Endodermal cell (in vitro differentiated cells): ENCODE data around the gene OMP. TPM values are rescaled to one million over a fixed set of nuclear protein-coding genes. Genes with fewer than 3 reads are reported as not detected.

Experiments
- DNase-seq: peaks from one replicate; pipeline ENCODE4 v3.0.0-alpha.2; 2017
- H3K27ac ChIP-seq: 2 replicates; pipeline ENCODE4 v1.5.1; 2013; ENCODE audit warnings: mild to moderate bottlenecking, low read depth, low read length, moderate library complexity
- H3K27me3 ChIP-seq: 2 replicates; pipeline ENCODE4 v1.6.1; 2013; ENCODE audit warnings: mild to moderate bottlenecking, low read length, moderate library complexity; ENCODE audit not compliant: insufficient read depth, control insufficient read depth, poor library complexity, severe bottlenecking
- H3K36me3 ChIP-seq: 2 replicates; pipeline ENCODE4 v1.7.0; 2013; ENCODE audit warnings: mild to moderate bottlenecking, low read length, moderate library complexity; ENCODE audit not compliant: control insufficient read depth, insufficient read depth
- H3K4me1 ChIP-seq: one replicate; pipeline ENCODE4 v1.7.0; 2013; ENCODE audit warnings: low read length; ENCODE audit not compliant: control insufficient read depth, insufficient read depth
- H3K4me3 ChIP-seq: 2 replicates; pipeline ENCODE4 v1.5.1; 2013; ENCODE audit warnings: mild to moderate bottlenecking, low read length, moderate library complexity
- H3K9ac ChIP-seq: 2 replicates; pipeline ENCODE4 v1.6.1; 2013; ENCODE audit warnings: mild to moderate bottlenecking, low read length, moderate library complexity; ENCODE audit not compliant: poor library complexity, severe bottlenecking; ENCODE audit errors: extremely low read depth
- H3K9me3 ChIP-seq: 2 replicates; pipeline ENCODE4 v1.6.1; 2013; ENCODE audit warnings: mild to moderate bottlenecking, low read length, moderate library complexity; ENCODE audit not compliant: control insufficient read depth
- H3K27ac Mint-ChIP-seq: 2 replicates; pipeline ENCODE4 v1.8.0; 2020; ENCODE audit warnings: mixed read lengths
- H3K27me3 Mint-ChIP-seq: 2 replicates; pipeline ENCODE4 v1.8.0; 2021; ENCODE audit warnings: mild to moderate bottlenecking, mixed read lengths; ENCODE audit not compliant: insufficient read depth
- H3K36me3 Mint-ChIP-seq: 2 replicates; pipeline ENCODE4 v1.8.0; 2020; ENCODE audit warnings: low read depth, mixed read lengths
- H3K4me1 Mint-ChIP-seq: 2 replicates; pipeline ENCODE4 v1.8.0; 2020; ENCODE audit warnings: mixed read lengths
- H3K4me3 Mint-ChIP-seq: 2 replicates; pipeline ENCODE4 v1.8.0; 2020; ENCODE audit warnings: mild to moderate bottlenecking, moderate library complexity, mixed read lengths
- H3K9me3 Mint-ChIP-seq: 2 replicates; pipeline ENCODE4 v1.8.0; 2020; ENCODE audit warnings: mild to moderate bottlenecking, mixed read lengths
- CTCF ChIP-seq: fragments of 200-600 bp; sonication (generic); conservative IDR thresholded peaks from 2 replicates; pipeline ENCODE4 v1.5.0; 2021; ENCODE audit warnings: antibody characterized with exemption, mild to moderate bottlenecking
- WGBS, 2 experiments: methylation state at CpG; one replicate each; pipeline versions ENCODE4 v1.1.5 to v1.1.7; 2013; ENCODE audit warnings: missing lambda C conversion rate in 2 of 2, mixed read lengths in 1 of 2; ENCODE audit not compliant: insufficient coverage in 1 of 2, insufficient read length in 1 of 2; 5-methylcytosine and 5-hydroxymethylcytosine counted together
- total RNA-seq, 2 donors: library from RNA; stranded (reverse); fragmentation: NEBNext Ultra II Directional in 1 of 2; extraction: Animal tissue kit (Norgen Biotek cat#: 25700) in 1 of 2; gene quantifications; 2 replicates in 1 of 2; 3 replicates in 1 of 2; pipeline ENCODE4 v1.2.1, GENCODE V29; 2021

OMP gene
- total RNA-seq, 2 donors from 2014 or later: 1.6 to 1.7 TPM

- no peaks in the 10 kb centered on the region for H3K36me3 ChIP-seq
- no peak overlapping the region for H3K27ac ChIP-seq
- H3K27me3 Mint-ChIP-seq: peaks cover under 1% of the 10 kb centered on the region
- H3K4me1 ChIP-seq: no peaks in the 10 kb centered on the region
- H3K27ac Mint-ChIP-seq: no peak overlapping the region
- no peak overlapping the region for H3K4me3 Mint-ChIP-seq
- TF ChIP-seq CTCF: no peak
- no peak for DNase-seq
- no peak overlapping the region for H3K4me3 ChIP-seq
- H3K9me3 Mint-ChIP-seq: no peaks in the 10 kb centered on the region
- peaks cover 9% of the 10 kb centered on the region for H3K4me1 Mint-ChIP-seq
- 97% methylated on average over 3 of the region's 4 CpGs; no CpG with 5 or more reads in 1 of the 2 experiments for WGBS, 2 experiments
- no peaks in the 10 kb centered on the region for H3K36me3 Mint-ChIP-seq
- no peak overlapping the region for H3K9ac ChIP-seq
- H3K27me3 ChIP-seq: no peaks in the 10 kb centered on the region
- no peaks in the 10 kb centered on the region for H3K9me3 ChIP-seq
Measured at GRCh38 chr11:77141034-77141433, 38.4 kb downstream of the OMP start.

GRCh38 chr11:77141475-77141874 lies 38.8 kb downstream of the OMP start:
- Histone ChIP-seq H3K27me3 (peaks cover under 1% of the 10 kb centered on the region), H3K27ac (no peak overlapping the region), H3K4me3 (no peak overlapping the region), H3K4me1 (no peaks in the 10 kb centered on the region), H3K9ac (no peak overlapping the region), H3K36me3 (no peaks in the 10 kb centered on the region), H3K9me3 (no peaks in the 10 kb centered on the region)
- DNase-seq: no peak
- H3K27ac Mint-ChIP-seq: no peak overlapping the region
- no peak overlapping the region for H3K4me3 Mint-ChIP-seq
- no peaks in the 10 kb centered on the region for H3K36me3 Mint-ChIP-seq
- H3K9me3 Mint-ChIP-seq: no peaks in the 10 kb centered on the region
- peaks cover 9% of the 10 kb centered on the region for H3K4me1 Mint-ChIP-seq
- WGBS, 2 experiments: 92 to 97% methylated on average over 4 of the region's 4 CpGs
- TF ChIP-seq CTCF: no peak
- peaks cover 5% of the 10 kb centered on the region for H3K27me3 Mint-ChIP-seq

GRCh38 chr11:77142091-77142975 lies 39.7 kb downstream of the OMP start:
- peaks cover 13% of the 10 kb centered on the region for H3K27me3 Mint-ChIP-seq
- no peaks in the 10 kb centered on the region for H3K36me3 ChIP-seq
- H3K4me3 ChIP-seq: no peak overlapping the region
- H3K4me1 Mint-ChIP-seq: peaks cover 9% of the 10 kb centered on the region
- H3K36me3 Mint-ChIP-seq: no peaks in the 10 kb centered on the region
- TF ChIP-seq CTCF: peak; percentile 11
- peaks cover 9% of the 10 kb centered on the region for H3K27me3 ChIP-seq
- WGBS, 2 experiments: 96 to 100% methylated on average over 1 to 11 of the region's 11 CpGs
- no peak for DNase-seq
- no peaks in the 10 kb centered on the region for H3K9me3 ChIP-seq
- no peaks in the 10 kb centered on the region for H3K9me3 Mint-ChIP-seq
- no peak overlapping the region for H3K4me3 Mint-ChIP-seq
- no peak overlapping the region for H3K27ac ChIP-seq
- H3K4me1 ChIP-seq: no peaks in the 10 kb centered on the region
- H3K9ac ChIP-seq: no peak overlapping the region
- no peak overlapping the region for H3K27ac Mint-ChIP-seq
